Measurements from ENCODE around the gene HNRNPLL. TPM values are rescaled to one million over a fixed set of nuclear protein-coding genes. Genes with fewer than 3 reads are reported as not detected.

Gene HNRNPLL
- total and polyA plus RNA-seq, 2 of the 8 experiments (the other 6 are each of a cell fraction or from before 2014, with no cell fraction given), result 18.6 to 69.3 TPM

- CTCF ChIA-PET (ENCODE audit: partially characterized antibody), result interaction anchor here (0.6 to 5.1 kb wide), 17 partner anchors 11 to 307 kb away, joined by 3 to 47 read pairs (median 4); no protein-coding TSS in a partner anchor
- TF ChIP-seq ASH2L (IDR thresholded peaks at IDR 0.05; ENCODE audit: low read length) (no peak), GTF2F1 (IDR thresholded peaks at IDR 0.05; ENCODE audit: borderline replicate concordance, low read depth, low read length) (no peak), JUN (IDR thresholded peaks at IDR 0.05; ENCODE audit: low read depth, low read length) (no peak), HDAC2 (IDR thresholded peaks at IDR 0.05; ENCODE audit: borderline replicate concordance in 1 of 2, low read depth in 2 of 2, low read length in 2 of 2) (no peak), BRCA1 (IDR thresholded peaks at IDR 0.05; ENCODE audit: low read depth, low read length) (no peak), NRF1 (IDR thresholded peaks at IDR 0.05; ENCODE audit: low read depth, low read length) (no peak), SP1 (IDR thresholded peaks at IDR 0.05; ENCODE audit: low read depth, low read length) (no peak), ATF3 (IDR thresholded peaks at IDR 0.05; ENCODE audit: insufficient read depth, low read depth, low read length) (no peak), RNF2 (IDR thresholded peaks at IDR 0.05; ENCODE audit: borderline replicate concordance, low read depth, low read length, missing control alignments, poor library complexity, severe bottlenecking) (no peak), SUZ12 (IDR thresholded peaks at IDR 0.05; ENCODE audit: low read length) (no peak), EZH2 (IDR thresholded peaks at IDR 0.05; ENCODE audit: low read depth, low read length, severe bottlenecking) (no peak)
Measured at GRCh38 chr2:38533757-38534545, 68.8 kb downstream of the HNRNPLL start.

More at GRCh38 chr2:38533757-38534545, 68.8 kb downstream of the HNRNPLL start:
- no peak overlapping the region for H2BK15ac ChIP-seq (ENCODE audit: low read length)
- H2BK120ac ChIP-seq (replicated peaks; ENCODE audit: low read depth, low read length), result no peak overlapping the region
- H3K56ac ChIP-seq (replicated peaks; ENCODE audit: insufficient read length, low read depth, low read length), result no peak overlapping the region
- no peak overlapping the region for H4K91ac ChIP-seq (replicated peaks; ENCODE audit: insufficient read length, low read length)
- FAIRE-seq, result no peak
- peaks cover 0 to 4% (median under 1%) of the 10 kb centered on the region in 4 experiments; a peak in 4 of 7 replicates for H3K4me1 ChIP-seq (replicated peaks in 1 of 4; ENCODE audit: control insufficient read depth in 3 of 4, insufficient read depth in 4 of 4, low read length in 3 of 4)
- H4K5ac ChIP-seq (ENCODE audit: insufficient read length, low read depth, low read length), result no peak overlapping the region
- H2BK20ac ChIP-seq (ENCODE audit: low read length), result no peak overlapping the region
- no peak overlapping the region for H3K14ac ChIP-seq (ENCODE audit: insufficient read length)
- DNase-seq (ENCODE audit: low read depth in 1 of 2, low spot score in 2 of 2), result no peak
- POLR2A ChIA-PET (ENCODE audit: partially characterized antibody), result interaction anchor here (0.7 to 4.6 kb wide), 6 partner anchors 65 to 218 kb away, joined by 3 to 20 read pairs (median 6); partner anchors contain the start of gene SRSF7
- H4K8ac ChIP-seq (ENCODE audit: extremely low read depth, insufficient read depth, low read length), result no peak overlapping the region
- H2BK12ac ChIP-seq (ENCODE audit: low read depth, low read length), result no peak overlapping the region
- no peaks in the 10 kb centered on the region for H4K20me1 ChIP-seq (replicated peaks in 1 of 2; ENCODE audit: control insufficient read depth in 1 of 2, insufficient read depth in 2 of 2, low read length in 2 of 2)
- no peak overlapping the region for H2AK5ac ChIP-seq (ENCODE audit: low read depth, low read length)
- H3K27ac ChIP-seq (ENCODE audit: low read depth, low read length), result no peak overlapping the region
- H3K9me3 ChIP-seq (ENCODE audit: insufficient read depth in 2 of 2, low read depth in 1 of 2, low read length in 1 of 2), result no peaks in the 10 kb centered on the region
- no peak overlapping the region for H3K9ac ChIP-seq (replicated peaks in 1 of 4; ENCODE audit: extremely low read depth in 1 of 4, low read depth in 3 of 4, low read length in 3 of 4)
- no peaks in the 10 kb centered on the region for H3K36me3 ChIP-seq (ENCODE audit: control insufficient read depth in 2 of 4, insufficient read depth in 4 of 4, low read length in 3 of 4)
- H2AFZ ChIP-seq (ENCODE audit: low read length), result no peak overlapping the region
- no peaks in the 10 kb centered on the region for H3K79me2 ChIP-seq (ENCODE audit: control insufficient read depth in 1 of 2, insufficient read depth in 2 of 2, low read length in 2 of 2)
- H2BK5ac ChIP-seq (ENCODE audit: low read depth, low read length), result no peak overlapping the region
- H3K79me1 ChIP-seq (ENCODE audit: low read depth, low read length), result no peaks in the 10 kb centered on the region
- peaks cover 2% of the 10 kb centered on the region; the same call in 1 of the 2 replicates for H3K23me2 ChIP-seq (ENCODE audit: low read depth, low read length)
- no peak overlapping the region for H3K4me2 ChIP-seq (ENCODE audit: insufficient read depth in 1 of 2, low read depth in 2 of 2, low read length in 2 of 2)
- WGBS, 2 experiments (ENCODE audit: extremely low coverage in 1 of 2, insufficient coverage in 1 of 2, insufficient read length in 1 of 2, insufficient replicate concordance in 2 of 2, low coverage in 1 of 2, low lambda C conversion rate in 2 of 2, missing lambda C conversion rate in 1 of 2), result 82% methylated on average over 10 of the region's 10 CpGs; no CpG with 5 or more reads in 1 of the 2 experiments
- H3K4ac ChIP-seq (replicated peaks; ENCODE audit: insufficient read length, low read depth, low read length), result no peak overlapping the region
- peaks cover 0 to 12% (median 6%) of the 10 kb centered on the region in 4 experiments; a peak in 4 of 7 replicates for H3K27me3 ChIP-seq (replicated peaks in 1 of 4; ENCODE audit: control insufficient read depth in 3 of 4, extremely low read depth in 1 of 4, insufficient read depth in 3 of 4, low read length in 3 of 4)
- no peak overlapping the region for H3K23ac ChIP-seq (ENCODE audit: insufficient read length)
- H3K18ac ChIP-seq (ENCODE audit: extremely low read depth, low read length), result no peak overlapping the region
- H3K4me3 ChIP-seq (ENCODE audit: extremely low read depth in 1 of 4, insufficient read depth in 2 of 4, low read depth in 3 of 4, low read length in 4 of 4), result no peak overlapping the region

All from H1 (cell line).